Activated CD4-positive, alpha-beta T cell treated with anti-CD3 and anti-CD28 coated beads, Interleukin-2, Interleukin-6, amounts not matched to agents 100 ng/mL and 50 ng/mL, durations not matched to agents 16 hours and 8 hours (primary cell): ENCODE data around the gene MLXIP.

Source experiments
- DNase-seq: peaks from one replicate; pipeline ENCODE4 v3.0.0-alpha.2; 2020

Gene MLXIP

GRCh38 chr12:122126713-122127597 is 48.4 kb downstream of the MLXIP start:
- no peak for DNase-seq

- DNase-seq = no peak
Measured at GRCh38 chr12:122127839-122128238, 49.3 kb downstream of the MLXIP start.

- DNase-seq = no peak
Measured at GRCh38 chr12:122128481-122128880, 49.9 kb downstream of the MLXIP start.

- DNase-seq = no peak
Measured at GRCh38 chr12:122129131-122129530, 50.6 kb downstream of the MLXIP start.

- DNase-seq = no peak
Measured at GRCh38 chr12:122130150-122130549, 51.6 kb downstream of the MLXIP start.

- no peak for DNase-seq
Measured at GRCh38 chr12:122133192-122133950, 54.8 kb downstream of the MLXIP start.

GRCh38 chr12:122135437-122136031 is 57.0 kb downstream of the MLXIP start:
- DNase-seq = no peak

- DNase-seq = no peak
Measured at GRCh38 chr12:122137229-122137628, 58.7 kb downstream of the MLXIP start.

- DNase-seq = no peak
Measured at GRCh38 chr12:122137681-122138080, 59.1 kb downstream of the MLXIP start.

- no peak for DNase-seq
Measured at GRCh38 chr12:122138181-122138580, 59.6 kb downstream of the MLXIP start.

GRCh38 chr12:122138616-122139015 is 60.1 kb downstream of the MLXIP start:
- DNase-seq = no peak

- no peak for DNase-seq
Measured at GRCh38 chr12:122139266-122139665, 60.7 kb downstream of the MLXIP start.

- no peak for DNase-seq
Measured at GRCh38 chr12:122139941-122140340, 61.4 kb downstream of the MLXIP start.

- DNase-seq = no peak
Measured at GRCh38 chr12:122140467-122141257, 62.1 kb downstream of the MLXIP start.

GRCh38 chr12:122141911-122142725 is 63.6 kb downstream of the MLXIP start:
- no peak for DNase-seq

GRCh38 chr12:122142857-122143256 is 64.3 kb downstream of the MLXIP start:
- DNase-seq = no peak

GRCh38 chr12:122144885-122145284 is 66.3 kb downstream of the MLXIP start:
- DNase-seq = no peak

GRCh38 chr12:122145505-122146330 is 67.2 kb downstream of the MLXIP start:
- no peak for DNase-seq

- DNase-seq = no peak
Measured at GRCh38 chr12:122147514-122148290, 69.1 kb downstream of the MLXIP start.

GRCh38 chr12:122148657-122149056 is 70.1 kb downstream of the MLXIP start:
- no peak for DNase-seq
